HT1080 (cell line): ENCODE results near the gene HTR3C. TPM values are rescaled to one million over a fixed set of nuclear protein-coding genes. Genes with fewer than 3 reads are reported as not detected.
A peak's percentile ranks its signal among the peaks of the same experiment; 100 is the strongest.

Source experiments
- DNase-seq: peaks from one replicate; pipeline ENCODE4 v3.0.0-alpha.2; 2015; ENCODE audit warnings: low read depth
- small RNA-seq: library from RNA; depleted of rRNA; stranded (forward); fragments of <200 nt; gene quantifications from one replicate; pipeline ENCODE3, GENCODE V24; 2014
- total RNA-seq: library from RNA; depleted of rRNA; stranded (reverse); fragments of >200 nt; shearing (Covaris generic); gene quantifications from 2 replicates; pipeline ENCODE4 v1.2.3, GENCODE V29; 2014; rRNA removed

Gene HTR3C
- total RNA-seq, 1 experiment from 2014 or later = not detected

DNA sequence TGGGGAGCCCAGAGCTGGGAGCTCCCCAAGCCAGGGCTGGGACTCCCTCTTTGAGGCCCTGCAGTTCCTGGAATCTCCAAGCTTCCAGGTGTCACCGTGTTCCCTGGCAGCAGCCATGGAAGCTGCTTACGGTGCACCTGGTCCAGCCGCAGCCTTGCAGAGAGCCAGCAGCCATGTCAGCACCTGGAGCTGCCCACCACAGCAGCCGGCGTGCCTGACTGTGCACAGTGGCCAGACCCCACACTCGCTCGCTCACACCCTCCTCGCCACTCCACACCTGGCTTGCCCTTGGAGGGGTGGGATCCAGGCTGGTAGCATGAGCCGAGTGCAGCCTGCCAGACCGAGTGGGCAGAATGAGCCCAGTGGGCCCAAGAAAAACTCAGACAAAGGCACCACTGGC is 29.2 kb downstream of the HTR3C start:
- DNase-seq = no peak

DNA sequence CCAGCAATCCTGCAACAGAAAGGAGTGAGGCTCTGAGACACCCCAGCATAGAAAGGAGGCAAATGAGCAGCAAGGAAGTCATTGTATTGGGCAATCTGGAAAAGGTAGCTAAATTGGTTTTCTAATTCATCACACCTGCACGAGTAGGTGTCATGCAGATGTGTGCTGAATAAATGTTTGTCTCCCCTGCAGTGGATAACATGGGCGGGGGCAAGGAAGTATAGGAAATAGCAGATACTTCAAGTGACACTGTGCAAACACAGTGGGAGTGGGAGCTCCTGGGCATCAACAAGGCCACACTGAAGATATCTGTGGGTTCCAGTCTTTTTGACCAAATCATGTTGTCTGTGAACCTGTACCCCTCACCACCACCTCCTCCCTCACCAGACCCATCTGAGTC is 29.6 kb downstream of the HTR3C start:
- no peak for DNase-seq

DNA sequence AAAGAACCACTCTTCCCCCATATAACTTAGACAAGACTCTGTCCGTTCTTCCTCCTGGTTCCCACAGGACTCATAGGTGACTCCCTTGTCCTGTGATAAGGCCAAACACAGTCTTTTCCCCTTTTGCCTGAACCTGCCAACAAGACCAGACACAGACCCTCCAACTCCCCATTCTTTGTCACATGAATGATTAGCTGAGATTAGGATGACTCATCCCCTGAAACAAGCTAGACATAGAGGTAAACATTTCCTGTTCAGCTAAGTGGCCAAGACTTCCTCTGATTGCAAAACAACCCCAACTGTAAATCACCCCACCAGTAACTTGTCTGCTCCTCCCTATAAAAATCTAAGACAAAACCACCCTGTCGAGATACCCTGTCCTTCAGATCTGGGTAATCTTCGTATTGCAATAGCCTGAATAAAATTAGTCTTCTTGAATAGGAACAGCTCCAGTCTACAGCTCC is 32.6 kb downstream of the HTR3C start:
- DNase-seq = peak; percentile 74

DNA sequence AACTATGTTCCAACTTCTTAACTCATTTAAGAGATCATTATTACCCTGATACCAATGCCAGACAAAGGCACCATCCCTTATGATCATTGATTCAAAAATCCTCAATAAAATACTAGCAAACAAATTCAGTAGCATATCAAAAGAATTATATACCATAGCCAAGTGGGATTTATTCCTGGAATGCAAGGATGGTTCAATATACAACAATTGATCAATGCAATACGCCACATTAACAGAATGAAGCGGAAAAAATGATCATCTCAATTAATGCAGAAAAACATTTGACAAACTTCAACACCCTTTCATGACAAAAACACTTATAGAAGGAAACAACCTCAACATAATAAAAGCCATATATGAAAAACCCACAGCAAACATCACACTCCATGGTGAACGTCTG is 39.4 kb downstream of the HTR3C start:
- no peak for DNase-seq

DNA sequence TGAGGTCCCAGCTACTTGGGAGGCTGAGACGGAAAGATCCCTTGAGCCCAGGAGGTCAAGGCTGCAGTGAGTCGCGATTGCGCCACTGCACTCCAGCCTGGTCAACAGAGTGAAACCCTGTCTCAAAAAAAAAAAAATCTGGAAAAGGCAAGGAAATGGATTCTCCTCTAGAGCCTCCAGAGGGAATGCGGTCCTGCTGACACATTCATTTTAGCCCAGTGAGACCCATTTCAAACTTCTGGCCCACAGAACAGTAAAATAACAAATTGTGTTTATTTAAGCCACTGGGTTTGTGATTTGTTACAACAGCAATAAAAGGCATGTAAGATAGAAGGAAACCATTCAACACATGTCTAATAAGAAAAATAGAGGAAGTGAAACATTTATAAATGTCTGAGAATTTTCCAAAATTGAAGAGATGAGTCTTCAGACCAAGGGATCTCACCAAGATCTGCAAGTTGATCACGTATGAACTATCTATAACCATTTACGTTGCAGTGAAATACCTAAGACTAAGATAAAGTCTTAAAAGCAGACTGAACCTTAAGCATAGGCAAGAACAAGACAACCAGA is 44.0 kb downstream of the HTR3C start, which contains the start of gene HTR3E:
TSS of gene HTR3E (plus strand) at position 254 of the 573 bp plus-strand sequence. CDS start 466 bp downstream, outside the sequence.
- DNase-seq = no peak

DNA sequence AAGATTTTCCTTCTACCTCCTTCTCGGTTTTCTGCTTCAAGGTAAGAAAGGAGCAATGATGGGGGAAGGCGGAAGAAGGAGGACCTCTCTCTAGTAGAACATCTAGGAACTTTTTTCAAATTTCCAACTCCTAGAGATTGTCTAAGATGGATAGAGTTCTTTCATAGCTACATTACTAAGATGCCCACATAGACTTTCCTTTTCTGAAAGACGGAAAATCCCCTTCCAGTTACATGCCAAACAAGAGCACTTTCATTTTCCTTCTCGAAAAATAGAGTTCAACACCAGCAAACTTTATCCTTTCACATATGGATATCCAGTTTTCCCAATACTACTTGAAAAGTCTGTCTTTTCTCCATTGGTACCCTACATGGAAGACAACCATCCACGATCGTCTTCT is 44.7 kb downstream of the HTR3C start:
- DNase-seq = no peak

DNA sequence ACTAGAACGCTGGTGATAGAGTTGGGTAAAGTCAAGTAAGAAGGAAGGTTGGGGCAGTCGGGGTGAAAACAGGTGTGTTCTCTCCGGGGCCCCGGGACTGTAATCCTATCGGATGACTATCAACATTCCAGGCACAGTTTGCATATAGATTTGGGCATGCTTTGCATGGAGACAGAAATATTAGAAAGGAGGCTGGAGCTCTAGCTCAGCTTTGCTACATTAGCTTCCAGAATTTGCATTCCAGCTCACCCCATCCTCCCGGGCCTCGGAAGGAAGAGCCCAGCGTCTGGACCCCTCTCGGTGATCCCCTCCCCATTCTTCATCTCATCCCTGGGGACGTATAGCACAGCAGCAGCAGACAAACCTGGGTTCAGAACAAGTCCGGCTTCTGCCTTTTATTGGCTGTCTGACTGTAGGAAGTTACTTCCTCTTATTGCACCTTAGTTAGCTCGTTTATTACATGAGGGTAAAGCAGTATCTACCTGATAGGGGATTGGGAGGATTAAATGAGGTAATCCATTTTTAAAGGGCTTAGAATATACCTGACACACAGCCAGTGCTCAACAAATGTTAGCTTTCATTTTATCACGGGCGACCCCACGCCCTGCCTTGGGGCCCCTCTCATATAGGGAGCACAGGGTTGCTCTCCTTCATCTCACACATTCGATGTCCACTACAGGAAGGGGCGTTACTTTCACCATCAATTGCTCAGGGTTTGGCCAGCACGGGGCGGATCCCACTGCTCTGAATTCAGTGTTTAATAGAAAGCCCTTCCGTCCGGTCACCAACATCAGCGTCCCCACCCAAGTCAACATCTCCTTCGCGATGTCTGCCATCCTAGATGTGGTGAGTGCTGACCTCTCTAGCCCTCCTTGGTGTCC is 47.2 kb downstream of the HTR3C start:
- no peak for DNase-seq

Small RNA genes lying within 50 kb of the gene (small RNA-seq; reads per million reads assigned to genes)
- gene RF00019 = not detected

Other genes starting within 250 kb of the HTR3C start
- gene MAP6D1, start 227.5 kb upstream of the HTR3C start, total RNA-seq = 1.9 and 8.0 TPM in 2 replicates
- gene PARL, start 168.2 kb upstream of the HTR3C start, total RNA-seq = 102 and 114 TPM in 2 replicates
- gene ABCC5, start 35.2 kb upstream of the HTR3C start, total RNA-seq = 17.3 and 18.2 TPM in 2 replicates
- gene HTR3D, start 21.3 kb upstream of the HTR3C start, total RNA-seq = not detected in 2 replicates
- gene HTR3E, start 44.0 kb downstream of the HTR3C start, total RNA-seq = not detected in 2 replicates
- gene EIF2B5, start 82.3 kb downstream of the HTR3C start, total RNA-seq = 85.0 and 88.4 TPM in 2 replicates
- gene DVL3, start 102.3 kb downstream of the HTR3C start, total RNA-seq = 38.6 and 46.8 TPM in 2 replicates
- 840 and 907 TPM in 2 replicates for gene AP2M1, start 121.8 kb downstream of the HTR3C start, total RNA-seq
- 49.1 and 72.9 TPM in 2 replicates for gene ABCF3, start 133.2 kb downstream of the HTR3C start, total RNA-seq
- not detected in 2 replicates for gene VWA5B2, start 176.5 kb downstream of the HTR3C start, total RNA-seq
- 93.3 and 146 TPM in 2 replicates for gene ALG3, start 195.9 kb downstream of the HTR3C start, total RNA-seq
- 18.5 TPM in 2 replicates for gene EEF1AKMT4, start 196.6 kb downstream of the HTR3C start, total RNA-seq
- gene CAMK2N2, start 208.5 kb downstream of the HTR3C start, total RNA-seq = 3.6 and 10.5 TPM in 2 replicates
- gene ECE2, start 223.0 kb downstream of the HTR3C start, total RNA-seq = not detected in 2 replicates
- gene PSMD2, start 246.2 kb downstream of the HTR3C start, total RNA-seq = 1,567 and 1,674 TPM in 2 replicates